ENCODE measurements around the gene STRA6. TPM values are rescaled to one million over a fixed set of nuclear protein-coding genes. Genes with fewer than 3 reads are reported as not detected.

Gene STRA6
- total RNA-seq, 1 experiment from 2014 or later, result 14.7 TPM

DNA sequence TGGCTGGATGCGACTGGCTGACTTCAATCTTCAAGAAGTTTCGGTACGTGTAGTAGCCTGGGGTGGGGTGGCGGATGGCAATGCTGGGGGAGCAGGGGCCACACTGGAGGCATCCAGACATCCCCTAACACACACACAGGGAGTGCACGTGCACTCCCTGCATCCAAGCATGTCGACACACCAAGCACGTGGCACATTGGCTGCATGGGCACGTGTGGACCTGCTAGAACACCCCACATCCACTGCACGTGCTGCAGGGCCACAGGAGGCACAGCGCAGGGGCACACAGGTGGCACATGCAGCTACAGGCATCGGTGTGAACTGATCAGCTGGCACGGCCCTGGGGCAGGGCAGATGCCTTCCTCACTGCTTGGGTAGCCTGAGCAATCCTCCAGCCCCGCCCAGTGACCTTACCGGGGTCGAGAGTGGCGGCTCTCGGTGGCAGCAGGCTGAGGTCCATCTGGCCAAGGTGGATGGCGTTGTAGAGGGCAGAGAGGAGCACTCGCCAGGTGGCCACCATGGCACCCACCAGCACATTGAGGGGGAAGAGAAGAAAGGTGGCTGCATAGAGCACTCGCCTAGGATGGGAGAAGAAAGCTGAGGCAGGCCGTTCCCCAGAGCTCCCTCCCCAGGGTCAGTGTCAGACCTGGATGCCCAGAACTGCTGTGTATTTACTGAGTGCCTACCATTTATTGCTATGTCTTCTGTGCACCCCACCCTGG lies 21.5 kb downstream of the STRA6 start:
- no peak for DNase-seq (ENCODE audit: low spot score)

DNA sequence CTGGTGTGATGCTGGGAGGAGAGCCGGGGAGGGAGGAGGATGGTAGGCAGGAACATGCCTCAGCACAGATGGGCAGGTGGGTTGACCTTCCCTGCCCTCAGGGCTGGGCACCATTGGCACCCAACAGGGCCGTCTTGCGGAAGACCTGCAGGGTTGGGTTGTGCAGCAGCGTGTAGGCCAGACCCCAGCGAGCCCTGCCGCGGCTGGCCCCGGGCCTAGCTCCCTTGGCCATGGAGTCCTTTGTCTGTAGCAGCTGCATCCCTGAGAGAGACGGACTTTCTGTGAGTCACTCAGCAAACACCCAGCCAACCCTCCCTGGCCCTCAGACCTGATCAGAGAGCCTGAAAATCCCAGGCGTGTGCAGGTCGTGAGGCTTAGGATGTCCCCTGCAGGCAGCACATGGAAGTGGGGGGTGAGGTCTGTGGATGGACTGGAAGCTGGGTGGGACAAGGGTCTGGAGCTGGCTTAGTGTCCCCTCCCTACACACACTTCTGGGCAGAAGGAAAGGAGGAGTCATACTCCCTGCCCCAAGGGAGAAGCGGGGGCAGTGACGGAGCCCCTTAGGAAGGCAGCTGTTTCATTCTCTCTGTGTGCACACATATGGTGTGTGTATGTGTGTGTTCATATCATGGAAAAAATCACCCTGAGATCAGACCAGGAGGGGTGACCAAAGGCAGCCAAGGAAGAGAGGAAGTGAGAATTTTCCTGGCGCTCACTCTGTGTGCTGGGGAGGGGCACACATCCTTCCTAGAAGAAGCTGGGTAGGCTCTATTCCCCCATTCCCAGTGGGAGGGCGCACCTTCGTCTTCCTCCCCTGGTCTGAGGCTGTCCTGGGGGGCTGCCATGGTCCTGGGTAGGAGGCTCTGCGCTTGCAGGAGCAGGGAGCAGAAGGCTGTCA lies 22.4 kb downstream of the STRA6 start:
- no peak for DNase-seq (ENCODE audit: low spot score)

DNA sequence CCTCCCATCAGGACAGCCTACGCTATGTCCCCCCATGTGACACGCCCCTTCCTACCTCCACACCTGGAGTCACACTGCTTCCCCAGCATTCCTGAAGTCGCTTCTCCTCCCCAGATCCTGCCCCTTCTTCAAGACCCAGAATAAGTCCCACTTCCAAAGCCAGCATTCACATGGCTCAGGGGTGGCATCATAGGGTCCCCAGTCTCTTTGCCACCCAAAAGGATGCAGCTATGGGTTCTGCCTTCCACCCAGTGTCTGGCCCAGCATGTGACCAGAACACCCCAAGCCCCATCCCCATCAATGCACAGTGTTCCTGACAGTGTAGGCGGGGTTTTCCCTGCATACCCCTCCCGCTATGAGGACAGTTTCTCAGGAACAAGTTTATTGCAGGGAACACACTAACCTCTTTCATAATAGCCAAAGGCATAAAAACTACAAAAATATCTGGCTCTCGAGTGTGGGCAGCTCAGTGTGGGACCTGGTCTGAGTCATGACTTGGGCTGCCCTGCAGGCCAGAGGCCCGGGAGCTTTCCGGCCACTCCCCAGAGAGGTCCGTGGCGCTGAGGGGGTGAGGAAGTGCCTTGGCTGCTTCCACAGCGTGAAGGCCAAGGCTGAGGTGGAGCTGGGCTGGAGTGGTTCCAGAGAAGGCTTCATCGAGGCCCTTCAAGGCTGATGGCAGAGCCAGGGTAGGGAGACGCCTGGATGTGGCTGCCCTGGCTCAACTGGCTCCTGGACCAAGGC lies 23.3 kb downstream of the STRA6 start:
- no peak for DNase-seq (ENCODE audit: low spot score)

DNA sequence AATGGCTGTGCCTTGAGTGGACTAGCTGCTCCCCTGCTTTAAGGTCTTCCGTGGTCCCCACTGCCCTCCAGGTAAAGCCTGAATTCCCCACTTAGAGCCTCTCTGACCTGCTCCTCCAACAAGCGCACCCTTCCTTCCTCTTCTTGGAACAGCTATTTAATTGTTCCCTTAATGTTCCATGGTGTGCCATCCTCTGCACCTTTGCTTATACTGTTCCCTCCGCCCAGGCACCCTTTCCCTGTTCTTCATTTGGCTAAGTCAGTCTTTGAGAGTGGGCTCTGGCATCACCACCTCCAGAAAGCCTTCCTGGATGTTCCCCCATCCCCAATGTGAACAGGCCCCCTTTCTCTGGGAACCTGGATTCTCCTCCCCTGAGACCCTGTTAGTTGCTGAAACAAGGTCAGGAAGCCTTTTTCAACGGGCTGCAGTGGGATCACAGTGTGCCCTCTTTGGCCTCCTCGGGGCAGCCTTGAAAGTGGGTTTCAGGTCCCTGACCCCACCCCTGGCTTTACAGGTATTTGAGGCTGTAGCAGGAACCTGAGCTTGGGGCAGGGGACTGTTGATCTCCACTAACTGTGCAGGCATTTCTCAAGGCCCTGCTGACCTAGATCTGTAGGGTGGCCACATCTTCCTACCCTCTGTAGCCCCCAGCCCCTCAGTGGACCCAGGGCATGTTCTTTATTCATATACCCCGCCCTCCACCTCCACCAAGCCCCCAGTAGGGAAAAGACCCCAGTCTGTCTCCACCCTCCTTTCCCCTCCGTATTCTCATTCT lies 24.1 kb downstream of the STRA6 start:
- DNase-seq (ENCODE audit: low spot score), result no peak

DNA sequence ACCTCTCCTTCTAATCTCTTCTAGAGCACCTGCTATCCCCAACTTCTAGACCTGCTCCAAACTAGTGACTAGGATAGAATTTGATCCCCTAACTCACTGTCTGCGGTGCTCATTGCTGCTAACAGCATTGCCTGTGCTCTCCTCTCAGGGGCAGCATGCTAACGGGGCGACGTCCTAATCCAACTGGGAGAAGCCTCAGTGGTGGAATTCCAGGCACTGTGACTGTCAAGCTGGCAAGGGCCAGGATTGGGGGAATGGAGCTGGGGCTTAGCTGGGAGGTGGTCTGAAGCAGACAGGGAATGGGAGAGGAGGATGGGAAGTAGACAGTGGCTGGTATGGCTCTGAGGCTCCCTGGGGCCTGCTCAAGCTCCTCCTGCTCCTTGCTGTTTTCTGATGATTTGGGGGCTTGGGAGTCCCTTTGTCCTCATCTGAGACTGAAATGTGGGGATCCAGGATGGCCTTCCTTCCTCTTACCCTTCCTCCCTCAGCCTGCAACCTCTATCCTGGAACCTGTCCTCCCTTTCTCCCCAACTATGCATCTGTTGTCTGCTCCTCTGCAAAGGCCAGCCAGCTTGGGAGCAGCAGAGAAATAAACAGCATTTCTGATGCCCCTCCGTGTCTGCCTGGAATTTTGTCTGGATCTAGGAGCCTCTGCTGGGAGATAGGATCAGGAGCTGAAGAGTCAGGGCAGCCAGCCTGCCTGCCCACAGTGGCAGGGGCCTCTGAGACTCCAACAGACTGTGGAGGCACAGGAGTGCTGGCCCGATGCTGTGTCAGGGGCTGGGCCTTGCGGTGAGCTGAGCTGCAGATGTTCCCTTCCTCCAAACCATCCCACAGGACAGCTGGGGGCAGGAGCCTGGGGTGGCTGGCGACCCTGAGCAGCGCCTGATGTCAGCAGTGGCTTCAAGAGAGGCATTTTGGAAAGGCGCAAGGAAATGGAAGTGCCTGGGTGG lies 26.0 kb downstream of the STRA6 start:
- no peak for DNase-seq (ENCODE audit: low spot score)

DNA sequence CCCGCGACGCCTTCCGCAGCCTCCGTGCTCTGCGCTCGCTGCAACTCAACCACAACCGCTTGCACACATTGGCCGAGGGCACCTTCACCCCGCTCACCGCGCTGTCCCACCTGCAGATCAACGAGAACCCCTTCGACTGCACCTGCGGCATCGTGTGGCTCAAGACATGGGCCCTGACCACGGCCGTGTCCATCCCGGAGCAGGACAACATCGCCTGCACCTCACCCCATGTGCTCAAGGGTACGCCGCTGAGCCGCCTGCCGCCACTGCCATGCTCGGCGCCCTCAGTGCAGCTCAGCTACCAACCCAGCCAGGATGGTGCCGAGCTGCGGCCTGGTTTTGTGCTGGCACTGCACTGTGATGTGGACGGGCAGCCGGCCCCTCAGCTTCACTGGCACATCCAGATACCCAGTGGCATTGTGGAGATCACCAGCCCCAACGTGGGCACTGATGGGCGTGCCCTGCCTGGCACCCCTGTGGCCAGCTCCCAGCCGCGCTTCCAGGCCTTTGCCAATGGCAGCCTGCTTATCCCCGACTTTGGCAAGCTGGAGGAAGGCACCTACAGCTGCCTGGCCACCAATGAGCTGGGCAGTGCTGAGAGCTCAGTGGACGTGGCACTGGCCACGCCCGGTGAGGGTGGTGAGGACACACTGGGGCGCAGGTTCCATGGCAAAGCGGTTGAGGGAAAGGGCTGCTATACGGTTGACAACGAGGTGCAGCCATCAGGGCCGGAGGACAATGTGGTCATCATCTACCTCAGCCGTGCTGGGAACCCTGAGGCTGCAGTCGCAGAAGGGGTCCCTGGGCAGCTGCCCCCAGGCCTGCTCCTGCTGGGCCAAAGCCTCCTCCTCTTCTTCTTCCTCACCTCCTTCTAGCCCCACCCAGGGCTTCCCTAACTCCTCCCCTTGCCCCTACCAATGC lies 27.1 kb downstream of the STRA6 start:
- no peak for DNase-seq (ENCODE audit: low spot score)

DNA sequence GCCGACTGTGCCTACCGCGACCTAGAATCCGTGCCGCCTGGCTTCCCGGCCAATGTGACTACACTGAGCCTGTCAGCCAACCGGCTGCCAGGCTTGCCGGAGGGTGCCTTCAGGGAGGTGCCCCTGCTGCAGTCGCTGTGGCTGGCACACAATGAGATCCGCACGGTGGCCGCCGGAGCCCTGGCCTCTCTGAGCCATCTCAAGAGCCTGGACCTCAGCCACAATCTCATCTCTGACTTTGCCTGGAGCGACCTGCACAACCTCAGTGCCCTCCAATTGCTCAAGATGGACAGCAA lies 27.7 kb downstream of the STRA6 start:
- no peak for DNase-seq (ENCODE audit: low spot score)

DNA sequence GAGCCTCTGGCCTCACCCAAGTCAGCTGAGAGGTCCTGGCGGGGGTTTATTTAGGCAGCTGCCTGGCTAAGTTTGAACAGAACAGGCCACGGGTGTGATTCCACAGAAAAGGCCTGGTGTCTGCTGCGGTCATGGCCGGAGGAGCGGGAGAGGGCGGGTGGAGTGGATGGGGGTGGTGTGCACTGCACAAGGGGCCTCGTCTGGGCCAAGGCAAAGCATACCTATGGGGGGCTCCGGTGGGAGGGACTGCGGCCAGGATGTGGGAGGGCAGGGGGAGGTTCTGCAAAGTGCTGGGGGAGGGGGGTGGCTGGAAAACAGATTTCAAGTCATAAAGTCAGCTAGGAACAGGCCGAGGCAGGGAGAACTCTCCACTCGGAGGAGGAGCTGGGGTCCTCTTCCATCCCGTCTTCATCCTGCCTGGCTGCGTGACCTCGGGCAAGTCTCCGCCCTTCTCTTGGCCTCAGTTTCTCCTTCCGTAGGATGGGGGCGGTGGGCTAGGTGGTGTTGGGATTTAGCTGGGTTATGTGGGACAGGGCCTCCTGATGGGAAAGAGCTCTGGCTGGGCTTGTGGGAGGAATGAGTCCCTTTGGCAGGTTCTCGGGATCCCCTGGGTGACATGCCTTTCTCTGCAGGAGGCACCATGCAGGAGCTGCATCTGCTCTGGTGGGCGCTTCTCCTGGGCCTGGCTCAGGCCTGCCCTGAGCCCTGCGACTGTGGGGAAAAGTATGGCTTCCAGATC lies 28.2 kb downstream of the STRA6 start:
- no peak for DNase-seq (ENCODE audit: low spot score)

DNA sequence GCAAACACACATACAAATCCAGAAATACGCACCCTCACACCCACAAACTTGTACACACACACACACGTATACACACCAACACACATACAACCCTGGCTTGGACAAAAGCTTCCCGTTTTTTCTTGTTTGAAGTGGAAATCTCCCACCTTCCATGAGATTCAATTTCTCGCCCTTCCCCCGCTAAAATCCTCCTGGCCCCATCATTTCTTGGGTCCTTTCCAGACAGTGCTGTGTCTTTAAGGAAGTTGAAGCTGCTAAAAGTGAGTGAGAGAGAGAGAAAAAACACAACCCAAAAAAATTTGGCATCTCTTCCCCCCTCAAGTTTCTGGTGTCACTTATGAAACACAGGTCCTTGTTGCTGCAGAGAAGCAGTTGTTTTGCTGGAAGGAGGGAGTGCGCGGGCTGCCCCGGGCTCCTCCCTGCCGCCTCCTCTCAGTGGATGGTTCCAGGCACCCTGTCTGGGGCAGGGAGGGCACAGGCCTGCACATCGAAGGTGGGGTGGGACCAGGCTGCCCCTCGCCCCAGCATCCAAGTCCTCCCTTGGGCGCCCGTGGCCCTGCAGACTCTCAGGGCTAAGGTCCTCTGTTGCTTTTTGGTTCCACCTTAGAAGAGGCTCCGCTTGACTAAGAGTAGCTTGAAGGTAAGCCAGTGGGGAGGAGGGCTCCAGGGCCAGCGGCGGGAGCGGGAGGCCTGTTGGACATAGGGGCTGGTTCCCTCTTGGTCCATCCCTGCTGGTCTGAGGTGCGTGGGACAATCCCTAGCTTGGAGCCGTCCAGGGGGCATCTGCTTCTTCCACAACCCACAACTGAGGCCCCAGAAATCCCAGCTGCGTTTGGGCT lies 29.0 kb downstream of the STRA6 start, which contains the start of gene ISLR:
TSS of gene ISLR (plus strand) at position 331 of the 839 bp plus-strand sequence. CDS start 1,149 bp downstream, outside the sequence.
- no peak for DNase-seq (ENCODE audit: low spot score)

DNA sequence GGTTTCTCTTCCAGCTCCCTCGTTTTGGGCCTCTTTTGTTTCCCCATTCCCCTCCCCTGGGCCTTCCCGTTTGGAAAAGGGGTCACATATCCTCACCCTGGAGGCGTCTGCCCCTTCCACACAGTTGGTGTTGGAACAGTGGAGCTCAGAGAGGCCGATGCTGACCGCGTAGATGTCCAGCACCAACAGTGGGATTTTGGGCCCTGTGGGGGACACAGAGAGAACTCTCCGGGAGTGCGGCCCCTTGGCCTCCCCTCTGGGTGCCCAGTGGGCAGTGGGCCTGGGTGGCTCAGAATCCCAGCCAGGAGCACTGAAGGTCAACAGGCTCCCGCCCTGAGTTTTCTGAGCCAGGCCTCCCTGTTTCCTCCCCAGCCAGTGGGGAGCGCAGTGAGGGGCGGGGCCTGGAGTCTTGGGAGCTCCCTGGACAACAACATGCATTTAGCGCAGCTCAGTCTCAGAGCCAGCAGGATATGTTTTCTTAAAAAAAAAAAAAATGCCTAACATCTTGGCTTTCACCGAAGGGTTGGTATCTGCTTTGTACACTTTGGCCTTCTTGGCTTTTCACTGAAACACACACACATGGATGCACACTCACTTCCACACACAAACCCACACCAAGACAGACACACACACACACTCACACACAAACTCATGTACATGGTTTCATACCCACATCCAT lies 29.7 kb downstream of the STRA6 start:
- no peak for DNase-seq (ENCODE audit: low spot score)

DNA sequence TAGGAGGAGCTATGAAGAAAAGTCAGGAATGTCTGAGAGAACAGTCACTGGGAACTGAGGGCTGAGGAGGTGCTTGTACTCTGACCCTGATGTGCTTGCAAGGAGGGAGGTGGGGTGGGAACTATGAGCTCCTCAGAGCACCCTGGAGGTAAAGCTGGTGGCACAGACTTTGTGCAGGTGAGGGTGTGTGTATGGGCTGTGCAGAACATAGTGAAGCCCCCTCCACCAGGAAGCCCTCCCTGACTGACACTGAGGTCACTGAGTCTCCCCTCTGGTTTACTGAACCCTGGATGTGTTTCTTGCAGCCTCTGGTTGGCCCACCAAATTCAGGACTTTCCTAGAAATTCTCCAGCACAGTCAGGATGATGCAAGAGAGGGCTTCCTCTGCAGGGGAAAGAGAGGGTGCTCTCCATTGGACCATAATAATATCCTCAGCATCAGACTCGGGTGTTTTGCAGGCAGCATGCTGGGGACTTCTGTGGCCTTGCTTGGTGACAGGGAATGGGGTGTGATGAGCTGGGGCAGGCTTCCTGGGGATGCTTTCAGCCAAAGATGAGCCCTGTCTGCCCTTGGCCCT lies 30.5 kb downstream of the STRA6 start:
- DNase-seq (ENCODE audit: low spot score), result no peak

DNA sequence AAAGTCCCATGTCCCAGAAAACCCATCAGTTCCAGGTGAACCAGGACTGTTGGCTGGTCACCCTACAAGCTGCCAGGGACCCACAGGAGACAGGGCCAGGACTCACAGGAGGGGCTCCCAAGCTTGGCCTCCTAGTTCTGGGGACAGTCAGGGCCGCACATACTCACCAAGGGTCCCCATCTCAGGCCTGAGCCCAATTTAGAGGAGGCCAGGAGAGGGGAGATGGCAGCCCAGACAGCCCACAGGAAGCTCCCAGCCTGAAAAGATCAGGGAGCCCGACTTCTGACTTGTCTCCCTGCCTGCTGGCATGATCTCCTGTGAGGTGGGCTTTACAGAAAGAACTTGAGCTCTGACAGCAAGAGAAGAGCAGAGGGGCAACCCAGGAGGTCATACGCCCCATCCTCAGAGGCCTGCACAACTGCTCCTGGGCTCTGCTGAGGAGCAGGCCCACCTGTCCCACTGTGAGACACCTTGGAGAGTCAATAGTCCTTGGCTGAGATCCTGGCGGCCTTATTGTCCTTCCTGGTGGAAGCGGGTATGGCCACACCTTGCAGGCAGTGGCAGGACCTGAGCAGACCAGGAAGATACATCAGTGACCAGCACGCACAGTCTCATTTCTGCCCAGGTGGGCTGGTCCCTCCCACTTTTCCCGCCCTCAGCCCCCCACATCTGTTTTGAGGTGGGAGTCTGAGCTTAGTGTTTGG lies 31.6 kb downstream of the STRA6 start:
- DNase-seq (ENCODE audit: low spot score), result no peak

DNA sequence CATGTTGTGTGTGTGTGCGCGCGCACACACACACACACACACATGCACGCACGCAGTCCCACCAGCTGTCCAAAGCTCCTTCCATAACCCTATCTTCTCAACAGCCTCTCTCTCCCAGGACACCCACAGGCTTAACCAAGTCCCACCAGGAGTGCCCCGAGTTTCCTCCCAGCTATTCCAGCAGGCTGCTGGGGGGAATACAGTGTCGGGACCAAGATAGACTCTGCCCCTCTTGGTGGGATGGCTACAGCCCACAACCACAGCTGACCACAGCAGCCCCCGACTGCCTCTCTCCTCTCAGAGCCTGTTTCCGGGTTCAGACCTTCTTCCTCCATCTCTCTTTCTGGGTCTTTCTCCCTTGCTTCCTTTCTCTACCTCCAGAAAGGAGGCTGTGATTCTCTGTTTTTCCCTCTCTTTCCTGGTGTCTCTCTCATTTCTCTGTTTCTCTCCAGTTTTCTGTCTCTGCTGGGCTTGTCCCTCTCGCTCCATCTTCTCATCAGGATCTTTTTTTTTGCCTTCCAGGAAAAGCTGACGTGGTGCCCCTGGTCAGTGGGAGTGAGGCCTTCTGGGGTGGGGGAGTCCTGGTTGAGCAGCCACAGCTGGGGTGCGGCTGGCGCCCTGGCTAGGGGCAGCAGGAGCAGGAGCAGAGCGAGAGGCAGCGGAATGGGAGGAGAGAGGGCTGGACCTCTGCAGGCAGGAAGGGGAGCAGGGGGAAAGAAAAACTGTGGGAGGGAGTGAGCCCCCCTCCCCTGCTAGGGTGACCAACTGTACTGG lies 32.3 kb downstream of the STRA6 start:
- no peak for DNase-seq (ENCODE audit: low spot score)

DNA sequence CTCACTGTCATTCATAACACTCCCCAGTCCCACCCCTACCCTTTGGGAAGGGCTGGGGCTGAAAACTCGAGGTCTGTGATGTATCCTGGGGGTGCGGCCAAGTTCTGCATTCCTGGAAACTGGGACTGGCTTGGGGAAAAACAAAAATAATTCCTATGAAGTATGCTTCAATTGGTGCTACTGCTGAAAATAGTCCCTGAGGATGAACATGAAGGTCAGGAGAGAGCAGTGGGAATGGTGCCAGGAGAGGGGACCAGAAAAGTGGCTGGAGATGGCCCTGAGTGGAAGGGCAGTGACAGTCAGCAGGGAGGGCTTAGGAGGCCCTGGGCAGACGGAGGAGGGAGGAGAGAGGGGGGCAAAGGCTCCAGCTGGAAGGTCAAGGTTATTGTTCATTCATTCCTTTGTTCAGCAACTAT lies 33.9 kb downstream of the STRA6 start:
- DNase-seq (ENCODE audit: low spot score), result no peak

DNA sequence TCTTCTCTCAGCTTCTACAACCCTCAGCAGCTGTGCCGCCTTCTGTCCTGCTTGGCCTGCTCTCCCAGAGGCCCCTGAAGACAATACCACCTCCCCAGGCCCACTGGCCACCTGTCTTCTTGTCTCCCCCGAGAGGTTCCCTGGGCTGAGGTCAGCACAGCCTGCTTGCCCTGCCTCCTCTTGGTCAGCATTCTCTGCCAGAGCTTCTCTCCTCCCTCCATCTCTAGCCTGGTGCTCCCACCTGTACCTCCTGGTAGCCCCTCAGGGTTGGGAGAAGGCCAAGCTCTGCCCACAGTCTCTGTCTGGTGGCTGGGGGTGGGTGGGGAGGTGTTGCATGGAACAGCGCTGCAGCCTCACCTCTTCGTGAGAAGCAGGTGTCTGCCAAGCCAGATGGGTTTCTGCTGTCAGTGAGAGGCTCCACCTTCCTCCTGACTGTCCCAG lies 34.7 kb downstream of the STRA6 start:
- no peak for DNase-seq (ENCODE audit: low spot score)
